HG03378 (cell line): ENCODE results near the gene AKAP13.
A peak's percentile ranks its signal among the peaks of the same experiment; 100 is the strongest.

ENCODE experiments used
- ATAC-seq: cut with Tn5 transposase; IDR thresholded peaks from one replicate; pipeline ENCODE4 v1.9.1; 2021; ENCODE audit warnings: mild to moderate bottlenecking, moderate library complexity; ENCODE audit not compliant: unreplicated experiment

Gene AKAP13

GRCh38 chr15:85771781-85772445, 391.5 kb downstream of the AKAP13 start:
- no peak for ATAC-seq

DNA sequence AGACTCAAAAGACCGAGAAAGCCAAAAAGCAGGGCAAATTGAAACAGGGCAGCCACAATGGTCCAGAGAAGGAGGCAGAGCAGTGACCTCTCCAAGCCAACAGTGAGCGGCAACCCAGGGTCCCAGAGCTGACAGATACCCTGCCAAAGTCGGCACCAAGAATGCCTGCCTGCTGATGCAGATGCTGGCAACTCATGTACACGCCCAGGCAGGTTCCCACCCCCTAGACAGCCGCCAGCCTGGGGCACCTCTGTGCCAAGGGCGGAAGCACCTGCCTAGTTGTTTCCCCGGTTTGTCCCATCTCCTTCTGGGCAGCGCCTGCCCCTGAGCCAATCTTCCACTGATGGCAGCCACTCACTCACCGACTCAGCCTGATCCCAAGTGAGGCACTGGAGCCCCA, 392.3 kb downstream of the AKAP13 start:
- no peak for ATAC-seq

DNA sequence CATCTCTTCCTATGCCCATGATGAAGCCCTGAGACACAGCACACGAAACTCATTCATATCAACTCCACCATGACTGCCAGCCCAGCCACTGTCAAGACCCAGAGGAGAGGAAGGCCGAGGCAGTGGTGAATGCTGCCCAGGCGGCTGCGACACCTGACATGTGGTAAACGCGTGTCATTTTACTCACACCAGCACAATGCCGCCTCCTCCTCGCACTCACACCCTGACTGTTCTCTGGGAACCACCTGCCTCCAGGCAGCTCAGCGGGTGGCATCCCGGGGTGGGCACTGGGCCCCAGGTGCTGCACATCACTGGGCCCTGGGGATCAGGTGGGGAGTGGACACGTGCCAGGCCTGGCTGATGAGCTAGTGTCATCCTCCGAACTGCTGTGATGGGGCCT, 392.8 kb downstream of the AKAP13 start:
- ATAC-seq, result no peak

DNA sequence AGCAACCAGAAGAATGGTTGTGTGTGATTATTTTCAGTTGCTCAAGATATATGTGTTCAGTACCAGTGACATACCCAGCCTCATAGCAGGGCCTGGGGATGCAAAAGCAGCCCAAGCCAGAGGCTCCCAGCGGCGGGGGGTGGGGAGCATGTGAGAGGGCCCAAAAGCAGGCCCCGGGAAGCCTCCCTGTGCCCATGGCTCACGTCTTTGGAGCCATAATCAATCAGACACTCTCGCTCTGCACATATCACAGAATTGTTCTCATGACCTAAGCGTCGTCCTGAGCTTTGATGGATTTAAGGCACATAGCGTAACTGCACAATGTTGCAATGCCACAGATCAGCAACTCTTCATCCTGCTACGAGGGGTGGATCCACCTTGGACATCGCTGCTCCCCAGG, 393.6 kb downstream of the AKAP13 start:
- no peak for ATAC-seq

GRCh38 chr15:85777250-85778106, 397.1 kb downstream of the AKAP13 start:
- no peak for ATAC-seq

DNA sequence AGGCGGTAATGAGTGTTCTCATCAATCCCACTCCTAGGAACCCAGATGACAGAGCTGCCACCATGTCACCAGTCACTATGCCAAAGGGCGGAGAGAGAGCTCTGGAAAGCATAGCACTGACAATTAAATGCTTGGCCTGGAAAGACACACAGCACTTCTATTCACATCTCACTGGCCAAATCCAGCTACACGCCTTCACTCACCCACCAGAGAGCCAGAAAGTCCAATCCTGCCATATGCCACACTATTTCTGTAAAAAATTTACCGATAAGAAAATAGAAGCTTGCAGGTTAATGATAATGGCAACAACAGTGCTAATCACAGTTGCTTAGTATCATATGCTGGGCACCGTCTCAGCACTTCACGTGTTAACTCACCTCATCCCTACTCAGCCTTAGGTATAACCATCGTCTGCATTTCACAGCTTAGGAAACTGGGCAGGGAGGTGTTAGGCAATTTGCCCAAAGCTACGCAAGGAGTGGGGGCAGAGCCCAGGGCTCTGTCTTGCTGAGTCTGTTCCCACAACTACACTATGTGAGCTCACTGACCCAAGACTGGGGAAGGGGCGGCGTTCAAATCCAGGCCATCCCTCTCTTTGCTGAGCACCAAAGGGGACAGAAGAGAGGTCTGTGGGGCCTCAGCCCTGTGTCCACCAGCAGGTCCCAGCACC, 397.8 kb downstream of the AKAP13 start:
- ATAC-seq, result no peak

DNA sequence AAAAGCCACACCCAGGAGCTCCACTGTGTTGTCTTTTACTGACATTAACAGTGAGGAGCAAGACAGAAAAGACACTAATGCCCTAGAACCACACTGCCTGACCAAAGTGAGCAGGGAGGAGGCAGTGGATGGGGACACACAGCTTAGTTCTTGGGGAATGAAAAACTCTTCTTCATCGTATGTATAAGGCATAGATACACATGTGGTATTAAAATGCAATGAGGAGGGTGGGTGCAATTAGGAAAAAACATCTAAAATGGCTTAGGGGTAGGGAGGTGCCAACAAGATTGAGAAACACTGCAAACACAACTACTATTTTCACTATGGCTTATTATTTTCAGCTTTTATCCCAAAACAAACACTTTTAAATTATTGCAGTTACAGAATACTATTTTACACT, 398.8 kb downstream of the AKAP13 start:
- ATAC-seq, result no peak

DNA sequence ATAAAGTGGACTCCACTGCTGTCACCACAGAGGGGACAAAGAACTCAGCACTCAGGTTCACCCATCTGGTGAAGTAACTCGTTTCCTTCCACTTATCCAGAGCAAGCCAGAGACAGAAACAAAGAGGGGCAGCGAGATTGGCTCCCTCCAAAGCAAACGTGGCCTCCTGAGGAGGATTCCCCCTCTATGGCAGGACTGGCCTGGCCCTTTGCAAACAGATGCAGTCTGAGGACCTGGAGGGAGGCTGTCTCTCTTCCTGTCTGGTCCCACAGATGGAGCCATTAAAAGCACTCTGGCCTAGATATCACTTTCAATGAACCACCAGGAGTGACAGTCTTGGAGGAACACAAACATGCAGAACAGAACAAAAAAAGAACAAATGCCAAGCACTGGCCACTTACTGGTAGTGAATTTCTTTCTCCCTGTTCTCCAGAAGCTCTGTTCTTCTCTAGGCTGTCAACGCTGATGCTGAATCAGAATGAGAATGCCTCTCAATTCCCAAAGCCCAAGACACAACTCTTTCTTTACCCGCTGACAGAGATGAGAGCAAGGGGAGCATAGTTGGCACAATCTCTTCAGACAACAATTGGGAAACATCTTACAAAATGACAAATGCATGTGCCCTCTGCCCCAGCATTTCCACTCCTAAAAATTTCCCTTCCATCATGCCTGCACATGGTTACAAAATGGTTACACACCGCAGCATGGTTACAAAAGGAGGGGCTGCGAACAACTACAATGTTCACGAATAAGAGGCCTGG, 400.0 kb downstream of the AKAP13 start:
- no peak for ATAC-seq

DNA sequence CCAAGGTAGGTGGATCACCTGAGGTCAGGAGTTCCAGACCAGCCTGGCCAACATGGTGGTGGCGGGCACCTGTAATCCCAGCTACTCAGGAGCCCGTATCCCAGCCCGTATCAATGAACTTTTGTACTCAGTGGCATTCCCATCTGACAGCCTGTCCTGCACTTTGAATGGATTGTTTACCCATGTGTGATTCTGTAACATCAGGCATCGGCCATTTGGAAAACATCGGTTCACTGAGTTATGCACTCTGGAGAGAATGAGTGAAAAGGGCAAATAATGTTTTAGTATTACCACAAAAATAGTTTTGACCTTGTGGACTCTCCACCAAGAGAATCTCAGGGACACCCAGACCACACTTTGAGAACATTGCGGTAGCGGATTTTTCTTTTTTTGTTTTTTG, 400.7 kb downstream of the AKAP13 start:
- no peak for ATAC-seq

- ATAC-seq, result no peak
These were observed 401.7 kb downstream of the AKAP13 start for GRCh38 chr15:85782064-85782463.

DNA sequence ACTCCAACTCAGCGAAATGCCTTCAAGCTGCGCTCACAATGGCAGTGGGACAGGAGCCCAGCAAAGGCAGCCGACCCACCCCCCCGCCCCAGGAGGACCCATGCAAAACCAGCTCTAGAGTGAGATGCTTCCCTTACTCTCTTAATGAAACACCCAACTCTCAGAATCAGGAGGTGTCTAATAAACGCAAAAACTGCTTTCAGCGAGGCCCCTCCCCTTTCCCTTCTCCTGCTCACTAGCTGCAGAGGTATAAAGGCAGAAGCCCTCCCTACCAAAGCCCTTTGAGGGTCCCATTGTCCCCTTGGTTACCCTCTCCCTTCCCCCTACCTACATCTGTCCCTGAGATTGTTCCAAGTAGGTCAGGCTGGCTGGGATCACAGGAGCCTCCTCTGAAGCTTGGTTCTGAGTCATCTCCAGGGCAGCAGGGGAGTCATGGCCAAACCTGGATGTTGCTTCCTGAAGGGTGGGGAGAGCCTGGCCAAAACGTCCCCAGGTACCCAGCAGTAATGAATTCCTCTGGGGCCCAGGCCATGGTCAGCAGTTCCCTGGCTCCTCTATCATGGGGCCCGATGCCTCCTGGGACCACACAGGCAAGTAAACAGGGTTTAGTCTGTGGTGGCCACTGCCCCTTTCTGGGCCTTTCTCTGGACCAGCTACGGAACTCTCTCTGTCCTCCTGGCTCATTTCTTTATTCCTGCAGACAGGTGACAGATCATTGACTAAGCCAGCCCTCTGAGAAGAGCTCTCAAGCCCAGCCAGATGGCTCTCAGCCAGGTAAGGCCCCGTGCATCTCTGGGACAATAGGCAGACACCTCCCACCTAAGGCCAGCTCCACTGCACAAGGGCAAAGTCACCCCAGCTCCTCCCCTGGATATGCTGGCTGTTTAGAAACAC, 405.7 kb downstream of the AKAP13 start:
- ATAC-seq, result no peak

DNA sequence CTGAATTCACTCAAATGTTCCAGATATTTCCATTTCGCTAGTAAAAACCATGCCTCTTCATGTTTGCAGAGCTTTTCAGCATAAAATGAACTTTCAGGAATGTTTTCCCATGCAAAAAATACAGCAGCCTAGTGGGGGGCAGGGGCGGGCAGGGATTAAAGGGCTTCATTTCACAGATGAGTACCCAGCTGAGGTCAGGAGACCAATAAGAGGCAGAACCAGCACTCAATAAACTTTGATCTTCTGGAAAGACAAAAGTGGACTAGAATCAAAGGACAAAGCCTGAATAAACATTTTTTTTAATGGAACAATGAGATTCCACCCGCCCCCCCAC, 406.3 kb downstream of the AKAP13 start:
- ATAC-seq, result no peak

- ATAC-seq, result no peak
These were observed 408.5 kb downstream of the AKAP13 start for GRCh38 chr15:85788771-85789495.

DNA sequence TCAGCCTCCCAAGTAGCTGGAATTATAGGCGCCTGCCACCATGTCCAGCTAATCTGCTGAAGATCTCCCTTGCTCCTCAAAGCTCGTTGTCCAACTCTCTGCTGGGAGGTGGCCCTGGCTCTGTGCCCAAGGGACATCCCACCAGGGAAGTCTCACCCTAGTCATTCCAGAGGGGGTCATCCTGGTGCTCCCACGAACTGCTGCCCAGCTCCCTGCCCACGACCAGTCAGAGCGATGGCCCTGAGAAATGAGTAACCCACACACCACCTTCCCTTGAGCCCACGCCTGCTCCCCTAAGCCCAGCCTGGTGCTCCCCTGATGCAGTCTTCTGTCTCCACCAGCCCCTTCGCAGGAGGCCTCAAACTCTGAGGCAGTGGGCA, 409.1 kb downstream of the AKAP13 start:
- no peak for ATAC-seq

- ATAC-seq, result no peak
These were observed 411.8 kb downstream of the AKAP13 start for GRCh38 chr15:85792102-85792731.

- no peak for ATAC-seq
These were observed 412.6 kb downstream of the AKAP13 start for GRCh38 chr15:85792912-85793590.

GRCh38 chr15:85793641-85794597, 413.5 kb downstream of the AKAP13 start:
- ATAC-seq, result peak; percentile 39
